K562 (cell line): ENCODE measurements around the gene ZNF35. TPM values are rescaled to one million over a fixed set of nuclear protein-coding genes. Genes with fewer than 3 reads are reported as not detected.

Experiments
- ATF7 ChIP-seq: fragments of 450-650 bp; IDR thresholded peaks from 2 replicates; pipeline ENCODE4 v1.7.1; 2014; ENCODE audit warnings: mild to moderate bottlenecking, moderate library complexity
- TBP ChIP-seq: optimal IDR thresholded peaks from 2 replicates; pipeline ENCODE3; 2011; ENCODE audit warnings: low read depth, low read length, improper control_type of control experiment
- ZNF316 ChIP-seq: fragments of 450-650 bp; IDR thresholded peaks from 2 replicates; pipeline ENCODE4 v1.6.1; 2016
- ZNF717 ChIP-seq: fragments of 250-450 bp; sonication (Bioruptor Pico); IDR thresholded peaks from 2 replicates; pipeline ENCODE4 v1.5.0; 2021
- polyA plus RNA-seq, 8 experiments: library from polyadenylated mRNA; depleted of rRNA in 4 of 8; stranded (reverse) in 5 of 8; unstranded in 3 of 8; fragments of >200 nt; fragmentation: Nextera tagmentation in 2 of 8; fragmentation: Illumina TruSeq in 1 of 8; extraction: Ambion mirVana in 2 of 8; extraction: Trizol in 1 of 8; gene quantifications; 2 replicates each; pipeline versions ENCODE4 v1.2.1 to v1.2.3, GENCODE V29; 2011 to 2014; ENCODE audit warnings: inconsistent platforms in 1 of 8, missing spikeins in 1 of 8
- total RNA-seq, 7 experiments: library from RNA; depleted of rRNA in 6 of 7; stranded (reverse); fragments of >200 nt in 6 of 7; fragmentation: Illumina TruSeq in 2 of 7; extraction: Trizol in 2 of 7; gene quantifications; 2 replicates each; pipeline versions ENCODE4 v1.2.1 to v1.2.3, GENCODE V29; 2011 to 2021; ENCODE audit warnings: low replicate concordance in 1 of 7
- TF ChIP-seq, protein P1 (sequence below), 2 experiments: fragments of 200-800 bp in 1 of 2; sonication (Bioruptor generic) in 1 of 2; sonication (generic) in 1 of 2; formaldehyde crosslinking in 1 of 2; IDR thresholded peaks in 1 of 2; conservative IDR thresholded peaks in 1 of 2; 2 replicates each; pipeline versions ENCODE4 v1.5.0 to v1.6.1; 2016 to 2020; ENCODE audit warnings: missing compliant biosample characterization in 1 of 2, missing genetic modification characterization in 1 of 2, missing genetic modification reagents in 1 of 2
- TF ChIP-seq, protein P2 (sequence below): fragments of 450-650 bp; IDR thresholded peaks from 2 replicates; pipeline ENCODE4 v1.6.1; 2016; ENCODE audit warnings: mild to moderate bottlenecking, moderate library complexity
- TF ChIP-seq, protein P3 (sequence below): fragments of 450-650 bp; IDR thresholded peaks from 2 replicates; pipeline ENCODE4 v1.6.1; 2017; ENCODE audit warnings: mild to moderate bottlenecking, moderate library complexity
- TF ChIP-seq, protein P4 (sequence below): fragments of 250-450 bp; sonication (Bioruptor Pico); IDR thresholded peaks from 2 replicates; pipeline ENCODE4 v1.6.1; 2021; ENCODE audit warnings: mild to moderate bottlenecking
- TF ChIP-seq, protein P5 (sequence below), 2 experiments: fragments of 450-650 bp; conservative IDR thresholded peaks; 2 replicates each; pipeline ENCODE4 v1.6.1; 2017; ENCODE audit warnings: mild to moderate bottlenecking in 2 of 2, moderate library complexity in 2 of 2

ZNF35 gene
- total and polyA plus RNA-seq, 9 of the 15 experiments (the other 6 are each of a cell fraction or from before 2014, with no cell fraction given), result 8.0 to 18.2 (median 14.8) TPM

DNA sequence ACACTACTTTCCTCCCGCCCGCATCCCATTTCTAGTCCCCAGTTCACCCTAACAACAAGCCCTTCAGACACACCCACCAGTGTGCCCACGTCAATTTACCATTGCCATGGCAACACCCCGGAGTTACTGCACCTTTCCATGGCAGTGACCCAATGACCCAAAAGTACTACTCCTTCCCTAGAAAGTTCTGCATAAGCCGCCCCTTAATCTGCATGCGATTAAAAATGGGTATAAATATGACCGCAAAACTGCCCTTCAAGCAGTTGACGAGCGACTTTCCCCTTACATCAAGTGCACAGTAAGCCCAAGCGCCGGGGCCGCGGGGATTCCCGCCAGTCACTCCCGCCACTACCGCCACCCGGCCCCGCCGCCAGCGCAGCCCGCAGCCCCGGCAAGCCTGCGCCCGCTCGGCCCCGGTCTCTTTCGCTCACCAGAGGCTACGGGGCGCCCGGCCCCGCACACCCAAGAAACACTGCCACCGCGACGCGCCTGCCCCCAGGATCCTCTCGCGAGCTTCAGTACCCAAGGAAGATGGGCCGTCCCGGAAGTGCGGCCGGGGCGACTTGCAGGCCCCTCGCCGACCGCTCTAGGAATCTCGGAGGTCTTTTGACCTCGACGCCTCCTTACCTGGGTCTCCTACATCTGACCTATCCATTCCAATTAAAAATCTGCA, 36.7 kb downstream of the ZNF35 start (continued):
- TF ChIP-seq, protein P1, sequence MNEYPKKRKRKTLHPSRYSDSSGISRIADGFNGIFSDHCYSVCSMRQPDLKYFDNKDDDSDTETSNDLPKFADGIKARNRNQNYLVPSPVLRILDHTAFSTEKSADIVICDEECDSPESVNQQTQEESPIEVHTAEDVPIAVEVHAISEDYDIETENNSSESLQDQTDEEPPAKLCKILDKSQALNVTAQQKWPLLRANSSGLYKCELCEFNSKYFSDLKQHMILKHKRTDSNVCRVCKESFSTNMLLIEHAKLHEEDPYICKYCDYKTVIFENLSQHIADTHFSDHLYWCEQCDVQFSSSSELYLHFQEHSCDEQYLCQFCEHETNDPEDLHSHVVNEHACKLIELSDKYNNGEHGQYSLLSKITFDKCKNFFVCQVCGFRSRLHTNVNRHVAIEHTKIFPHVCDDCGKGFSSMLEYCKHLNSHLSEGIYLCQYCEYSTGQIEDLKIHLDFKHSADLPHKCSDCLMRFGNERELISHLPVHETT (CRISPR knock-in tag; conservative IDR thresholded peaks at IDR 0.05 in 1 of 2, IDR thresholded peaks at IDR 0.05 in 1 of 2), result no peak
- TF ChIP-seq ATF7 (no peak), ZNF717 (CRISPR knock-in tag) (no peak), ZNF316 (no peak), TBP (no peak)
- TF ChIP-seq, protein P2, sequence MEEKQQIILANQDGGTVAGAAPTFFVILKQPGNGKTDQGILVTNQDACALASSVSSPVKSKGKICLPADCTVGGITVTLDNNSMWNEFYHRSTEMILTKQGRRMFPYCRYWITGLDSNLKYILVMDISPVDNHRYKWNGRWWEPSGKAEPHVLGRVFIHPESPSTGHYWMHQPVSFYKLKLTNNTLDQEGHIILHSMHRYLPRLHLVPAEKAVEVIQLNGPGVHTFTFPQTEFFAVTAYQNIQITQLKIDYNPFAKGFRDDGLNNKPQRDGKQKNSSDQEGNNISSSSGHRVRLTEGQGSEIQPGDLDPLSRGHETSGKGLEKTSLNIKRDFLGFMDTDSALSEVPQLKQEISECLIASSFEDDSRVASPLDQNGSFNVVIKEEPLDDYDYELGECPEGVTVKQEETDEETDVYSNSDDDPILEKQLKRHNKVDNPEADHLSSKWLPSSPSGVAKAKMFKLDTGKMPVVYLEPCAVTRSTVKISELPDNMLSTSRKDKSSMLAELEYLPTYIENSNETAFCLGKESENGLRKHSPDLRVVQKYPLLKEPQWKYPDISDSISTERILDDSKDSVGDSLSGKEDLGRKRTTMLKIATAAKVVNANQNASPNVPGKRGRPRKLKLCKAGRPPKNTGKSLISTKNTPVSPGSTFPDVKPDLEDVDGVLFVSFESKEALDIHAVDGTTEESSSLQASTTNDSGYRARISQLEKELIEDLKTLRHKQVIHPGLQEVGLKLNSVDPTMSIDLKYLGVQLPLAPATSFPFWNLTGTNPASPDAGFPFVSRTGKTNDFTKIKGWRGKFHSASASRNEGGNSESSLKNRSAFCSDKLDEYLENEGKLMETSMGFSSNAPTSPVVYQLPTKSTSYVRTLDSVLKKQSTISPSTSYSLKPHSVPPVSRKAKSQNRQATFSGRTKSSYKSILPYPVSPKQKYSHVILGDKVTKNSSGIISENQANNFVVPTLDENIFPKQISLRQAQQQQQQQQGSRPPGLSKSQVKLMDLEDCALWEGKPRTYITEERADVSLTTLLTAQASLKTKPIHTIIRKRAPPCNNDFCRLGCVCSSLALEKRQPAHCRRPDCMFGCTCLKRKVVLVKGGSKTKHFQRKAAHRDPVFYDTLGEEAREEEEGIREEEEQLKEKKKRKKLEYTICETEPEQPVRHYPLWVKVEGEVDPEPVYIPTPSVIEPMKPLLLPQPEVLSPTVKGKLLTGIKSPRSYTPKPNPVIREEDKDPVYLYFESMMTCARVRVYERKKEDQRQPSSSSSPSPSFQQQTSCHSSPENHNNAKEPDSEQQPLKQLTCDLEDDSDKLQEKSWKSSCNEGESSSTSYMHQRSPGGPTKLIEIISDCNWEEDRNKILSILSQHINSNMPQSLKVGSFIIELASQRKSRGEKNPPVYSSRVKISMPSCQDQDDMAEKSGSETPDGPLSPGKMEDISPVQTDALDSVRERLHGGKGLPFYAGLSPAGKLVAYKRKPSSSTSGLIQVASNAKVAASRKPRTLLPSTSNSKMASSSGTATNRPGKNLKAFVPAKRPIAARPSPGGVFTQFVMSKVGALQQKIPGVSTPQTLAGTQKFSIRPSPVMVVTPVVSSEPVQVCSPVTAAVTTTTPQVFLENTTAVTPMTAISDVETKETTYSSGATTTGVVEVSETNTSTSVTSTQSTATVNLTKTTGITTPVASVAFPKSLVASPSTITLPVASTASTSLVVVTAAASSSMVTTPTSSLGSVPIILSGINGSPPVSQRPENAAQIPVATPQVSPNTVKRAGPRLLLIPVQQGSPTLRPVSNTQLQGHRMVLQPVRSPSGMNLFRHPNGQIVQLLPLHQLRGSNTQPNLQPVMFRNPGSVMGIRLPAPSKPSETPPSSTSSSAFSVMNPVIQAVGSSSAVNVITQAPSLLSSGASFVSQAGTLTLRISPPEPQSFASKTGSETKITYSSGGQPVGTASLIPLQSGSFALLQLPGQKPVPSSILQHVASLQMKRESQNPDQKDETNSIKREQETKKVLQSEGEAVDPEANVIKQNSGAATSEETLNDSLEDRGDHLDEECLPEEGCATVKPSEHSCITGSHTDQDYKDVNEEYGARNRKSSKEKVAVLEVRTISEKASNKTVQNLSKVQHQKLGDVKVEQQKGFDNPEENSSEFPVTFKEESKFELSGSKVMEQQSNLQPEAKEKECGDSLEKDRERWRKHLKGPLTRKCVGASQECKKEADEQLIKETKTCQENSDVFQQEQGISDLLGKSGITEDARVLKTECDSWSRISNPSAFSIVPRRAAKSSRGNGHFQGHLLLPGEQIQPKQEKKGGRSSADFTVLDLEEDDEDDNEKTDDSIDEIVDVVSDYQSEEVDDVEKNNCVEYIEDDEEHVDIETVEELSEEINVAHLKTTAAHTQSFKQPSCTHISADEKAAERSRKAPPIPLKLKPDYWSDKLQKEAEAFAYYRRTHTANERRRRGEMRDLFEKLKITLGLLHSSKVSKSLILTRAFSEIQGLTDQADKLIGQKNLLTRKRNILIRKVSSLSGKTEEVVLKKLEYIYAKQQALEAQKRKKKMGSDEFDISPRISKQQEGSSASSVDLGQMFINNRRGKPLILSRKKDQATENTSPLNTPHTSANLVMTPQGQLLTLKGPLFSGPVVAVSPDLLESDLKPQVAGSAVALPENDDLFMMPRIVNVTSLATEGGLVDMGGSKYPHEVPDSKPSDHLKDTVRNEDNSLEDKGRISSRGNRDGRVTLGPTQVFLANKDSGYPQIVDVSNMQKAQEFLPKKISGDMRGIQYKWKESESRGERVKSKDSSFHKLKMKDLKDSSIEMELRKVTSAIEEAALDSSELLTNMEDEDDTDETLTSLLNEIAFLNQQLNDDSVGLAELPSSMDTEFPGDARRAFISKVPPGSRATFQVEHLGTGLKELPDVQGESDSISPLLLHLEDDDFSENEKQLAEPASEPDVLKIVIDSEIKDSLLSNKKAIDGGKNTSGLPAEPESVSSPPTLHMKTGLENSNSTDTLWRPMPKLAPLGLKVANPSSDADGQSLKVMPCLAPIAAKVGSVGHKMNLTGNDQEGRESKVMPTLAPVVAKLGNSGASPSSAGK, result peak; percentile 66
- TF ChIP-seq, protein P3, sequence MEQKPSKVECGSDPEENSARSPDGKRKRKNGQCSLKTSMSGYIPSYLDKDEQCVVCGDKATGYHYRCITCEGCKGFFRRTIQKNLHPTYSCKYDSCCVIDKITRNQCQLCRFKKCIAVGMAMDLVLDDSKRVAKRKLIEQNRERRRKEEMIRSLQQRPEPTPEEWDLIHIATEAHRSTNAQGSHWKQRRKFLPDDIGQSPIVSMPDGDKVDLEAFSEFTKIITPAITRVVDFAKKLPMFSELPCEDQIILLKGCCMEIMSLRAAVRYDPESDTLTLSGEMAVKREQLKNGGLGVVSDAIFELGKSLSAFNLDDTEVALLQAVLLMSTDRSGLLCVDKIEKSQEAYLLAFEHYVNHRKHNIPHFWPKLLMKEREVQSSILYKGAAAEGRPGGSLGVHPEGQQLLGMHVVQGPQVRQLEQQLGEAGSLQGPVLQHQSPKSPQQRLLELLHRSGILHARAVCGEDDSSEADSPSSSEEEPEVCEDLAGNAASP, result no peak
- TF ChIP-seq, protein P4, sequence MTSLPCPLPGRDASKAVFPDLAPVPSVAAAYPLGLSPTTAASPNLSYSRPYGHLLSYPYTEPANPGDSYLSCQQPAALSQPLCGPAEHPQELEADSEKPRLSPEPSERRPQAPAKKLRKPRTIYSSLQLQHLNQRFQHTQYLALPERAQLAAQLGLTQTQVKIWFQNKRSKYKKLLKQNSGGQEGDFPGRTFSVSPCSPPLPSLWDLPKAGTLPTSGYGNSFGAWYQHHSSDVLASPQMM (CRISPR knock-in tag), result no peak
- TF ChIP-seq, protein P5, sequence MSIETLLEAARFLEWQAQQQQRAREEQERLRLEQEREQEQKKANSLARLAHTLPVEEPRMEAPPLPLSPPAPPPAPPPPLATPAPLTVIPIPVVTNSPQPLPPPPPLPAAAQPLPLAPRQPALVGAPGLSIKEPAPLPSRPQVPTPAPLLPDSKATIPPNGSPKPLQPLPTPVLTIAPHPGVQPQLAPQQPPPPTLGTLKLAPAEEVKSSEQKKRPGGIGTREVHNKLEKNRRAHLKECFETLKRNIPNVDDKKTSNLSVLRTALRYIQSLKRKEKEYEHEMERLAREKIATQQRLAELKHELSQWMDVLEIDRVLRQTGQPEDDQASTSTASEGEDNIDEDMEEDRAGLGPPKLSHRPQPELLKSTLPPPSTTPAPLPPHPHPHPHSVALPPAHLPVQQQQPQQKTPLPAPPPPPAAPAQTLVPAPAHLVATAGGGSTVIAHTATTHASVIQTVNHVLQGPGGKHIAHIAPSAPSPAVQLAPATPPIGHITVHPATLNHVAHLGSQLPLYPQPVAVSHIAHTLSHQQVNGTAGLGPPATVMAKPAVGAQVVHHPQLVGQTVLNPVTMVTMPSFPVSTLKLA (conservative IDR thresholded peaks at IDR 0.05), result no peak
